Measurements from ENCODE around the gene SPINK2. TPM values are rescaled to one million over a fixed set of nuclear protein-coding genes. Genes with fewer than 3 reads are reported as not detected.

Gene SPINK2
- total RNA-seq, 8 experiments from 2014 or later: 0.81 to 3.4 TPM; not detected in 6

- Histone ChIP-seq H3K4me3 (no peak overlapping the region), H3K4me1 (replicated peaks in 1 of 2) (no peaks in the 10 kb centered on the region), H3K27ac (no peak overlapping the region)
- WGBS, 10 experiments: 17 to 100% (median 68%) methylated on average over 1 of the region's 1 CpG; no CpG with 5 or more reads in 4 of the 10 experiments
- ATAC-seq (replicated peaks in 6 of 8): no peak
- in situ Hi-C loops (cut with MboI; ENCODE audit: low pct_unique_long_range_greater_than_20kb in 2 of 9, low sequenced_read_pairs in 9 of 9, unreplicated experiment in 9 of 9): no loop called here
Observed at GRCh38 chr4:56828784-56829535, 7.5 kb upstream of the SPINK2 start.

GRCh38 chr4:56823933-56824600 lies 2.6 kb upstream of the SPINK2 start:
- Histone ChIP-seq H3K4me1 (replicated peaks in 1 of 2) (no peaks in the 10 kb centered on the region), H3K27ac (no peak overlapping the region), H3K4me3 (no peak overlapping the region)
- no peak for ATAC-seq (replicated peaks in 6 of 8)
- in situ Hi-C loops (cut with MboI; ENCODE audit: low pct_unique_long_range_greater_than_20kb in 2 of 9, low sequenced_read_pairs in 9 of 9, unreplicated experiment in 9 of 9): loop anchor here in 1 of 9 experiments (25.0 kb wide), 1 partner anchor 262 kb away; no protein-coding TSS in a partner anchor
- 20 to 100% (median 77%) methylated on average over 1 to 2 of the region's 2 CpGs; no CpG with 5 or more reads in 6 of the 10 experiments for WGBS, 10 experiments

- no peak for ATAC-seq (replicated peaks in 6 of 8)
- H3K27ac ChIP-seq: no peak overlapping the region
- H3K4me3 ChIP-seq: no peak overlapping the region
- in situ Hi-C loops (cut with MboI; ENCODE audit: low pct_unique_long_range_greater_than_20kb in 2 of 9, low sequenced_read_pairs in 9 of 9, unreplicated experiment in 9 of 9): loop anchor here in 1 of 9 experiments (25.0 kb wide), 1 partner anchor 256 kb away; no protein-coding TSS in a partner anchor
- H3K4me1 ChIP-seq (replicated peaks in 1 of 2): no peaks in the 10 kb centered on the region
- WGBS, 10 experiments: 0 to 88% (median 67%) methylated on average over 1 of the region's 1 CpG; no CpG with 5 or more reads in 5 of the 10 experiments
Observed at GRCh38 chr4:56818797-56819196, 2.7 kb downstream of the SPINK2 start.

GRCh38 chr4:56817840-56818491 lies 3.5 kb downstream of the SPINK2 start:
- ATAC-seq (replicated peaks in 6 of 8): no peak
- H3K4me3 ChIP-seq: no peak overlapping the region
- H3K27ac ChIP-seq: no peak overlapping the region
- in situ Hi-C loops (cut with MboI; ENCODE audit: low pct_unique_long_range_greater_than_20kb in 2 of 9, low sequenced_read_pairs in 9 of 9, unreplicated experiment in 9 of 9): loop anchor here in 1 of 9 experiments (25.0 kb wide), 1 partner anchor 256 kb away; no protein-coding TSS in a partner anchor
- no peaks in the 10 kb centered on the region for H3K4me1 ChIP-seq (replicated peaks in 1 of 2)
- WGBS, 10 experiments: 38 to 83% (median 61%) methylated on average over 1 to 4 of the region's 5 CpGs; no CpG with 5 or more reads in 1 of the 10 experiments

- in situ Hi-C loops (cut with MboI; ENCODE audit: low pct_unique_long_range_greater_than_20kb in 2 of 9, low sequenced_read_pairs in 9 of 9, unreplicated experiment in 9 of 9): loop anchor here in 1 of 9 experiments (25.0 kb wide), 1 partner anchor 244 kb away; no protein-coding TSS in a partner anchor
- 75 to 100% (median 100%) methylated on average over 1 of the region's 1 CpG; no CpG with 5 or more reads in 4 of the 10 experiments for WGBS, 10 experiments
- H3K27ac ChIP-seq: no peak overlapping the region
- no peak for ATAC-seq (replicated peaks in 6 of 8)
- no peak overlapping the region for H3K4me3 ChIP-seq
- no peaks in the 10 kb centered on the region for H3K4me1 ChIP-seq (replicated peaks in 1 of 2)
Observed at GRCh38 chr4:56806666-56807065, 14.8 kb downstream of the SPINK2 start.

- WGBS, 10 experiments: 20 to 100% (median 75%) methylated on average over 1 of the region's 1 CpG; no CpG with 5 or more reads in 5 of the 10 experiments
- H3K4me3 ChIP-seq: no peak overlapping the region
- no peaks in the 10 kb centered on the region for H3K4me1 ChIP-seq (replicated peaks in 1 of 2)
- no peak for ATAC-seq (replicated peaks in 6 of 8)
- in situ Hi-C loops (cut with MboI; ENCODE audit: low pct_unique_long_range_greater_than_20kb in 2 of 9, low sequenced_read_pairs in 9 of 9, unreplicated experiment in 9 of 9): loop anchor here in 1 of 9 experiments (25.0 kb wide), 1 partner anchor 242 kb away; no protein-coding TSS in a partner anchor
- H3K27ac ChIP-seq: no peak overlapping the region
Observed at GRCh38 chr4:56804551-56804950, 16.9 kb downstream of the SPINK2 start.

GRCh38 chr4:56803471-56803870 lies 18.0 kb downstream of the SPINK2 start:
- peak overlapping the region in 1 of 2 donors; percentile 2 for H3K27ac ChIP-seq
- H3K4me3 ChIP-seq: no peak overlapping the region
- no peaks in the 10 kb centered on the region for H3K4me1 ChIP-seq (replicated peaks in 1 of 2)
- ATAC-seq (replicated peaks in 6 of 8): peak in 5 of 8 experiments; percentile 35 to 59 (median 46)
- in situ Hi-C loops (cut with MboI; ENCODE audit: low pct_unique_long_range_greater_than_20kb in 2 of 9, low sequenced_read_pairs in 9 of 9, unreplicated experiment in 9 of 9): loop anchor here in 1 of 9 experiments (25.0 kb wide), 1 partner anchor 241 kb away; no protein-coding TSS in a partner anchor
- WGBS, 10 experiments: 0 to 64% (median 20%) methylated on average over 1 to 2 of the region's 2 CpGs; no CpG with 5 or more reads in 5 of the 10 experiments

- in situ Hi-C loops (cut with MboI; ENCODE audit: low pct_unique_long_range_greater_than_20kb in 2 of 9, low sequenced_read_pairs in 9 of 9, unreplicated experiment in 9 of 9): loop anchor here in 2 of 9 experiments (25.0 kb wide), 2 partner anchors 213 to 238 kb away; no protein-coding TSS in a partner anchor
- Histone ChIP-seq H3K4me3 (peak overlapping the region; percentile 33 to 50 (median 38)), H3K4me1 (replicated peaks in 1 of 2) (no peaks in the 10 kb centered on the region), H3K27ac (peak overlapping the region in 1 of 2 donors; percentile 61)
- peak; percentile 93 to 99 (median 96) for ATAC-seq (replicated peaks in 6 of 8)
- 4 to 54% (median 12%) methylated on average over 2 to 15 of the region's 19 CpGs for WGBS, 10 experiments
Observed at GRCh38 chr4:56799824-56800756, 21.4 kb downstream of the SPINK2 start.

- Histone ChIP-seq H3K27ac (no peak overlapping the region), H3K4me3 (peak overlapping the region in 3 of 5 donors; percentile 37 to 40 (median 38)), H3K4me1 (replicated peaks in 1 of 2) (no peaks in the 10 kb centered on the region)
- 22 to 100% (median 67%) methylated on average over 1 to 9 of the region's 11 CpGs; no CpG with 5 or more reads in 1 of the 10 experiments for WGBS, 10 experiments
- ATAC-seq (replicated peaks in 6 of 8): peak in 5 of 8 experiments; percentile 10 to 33 (median 26)
- in situ Hi-C loops (cut with MboI; ENCODE audit: low pct_unique_long_range_greater_than_20kb in 2 of 9, low sequenced_read_pairs in 9 of 9, unreplicated experiment in 9 of 9): loop anchor here in 1 of 9 experiments (25.0 kb wide), 1 partner anchor 212 kb away; no protein-coding TSS in a partner anchor
Observed at GRCh38 chr4:56799161-56799759, 22.2 kb downstream of the SPINK2 start.

- H3K4me1 ChIP-seq (replicated peaks in 1 of 2): no peaks in the 10 kb centered on the region
- H3K4me3 ChIP-seq: no peak overlapping the region
- in situ Hi-C loops (cut with MboI; ENCODE audit: low pct_unique_long_range_greater_than_20kb in 2 of 9, low sequenced_read_pairs in 9 of 9, unreplicated experiment in 9 of 9): loop anchor here in 1 of 9 experiments (25.0 kb wide), 1 partner anchor 209 kb away; no protein-coding TSS in a partner anchor
- ATAC-seq (replicated peaks in 6 of 8): no peak
- WGBS, 10 experiments: 38 to 100% (median 94%) methylated on average over 1 to 3 of the region's 3 CpGs; no CpG with 5 or more reads in 5 of the 10 experiments
- H3K27ac ChIP-seq: no peak overlapping the region
Observed at GRCh38 chr4:56796211-56796610, 25.3 kb downstream of the SPINK2 start.

- Histone ChIP-seq H3K4me1 (replicated peaks in 1 of 2) (no peaks in the 10 kb centered on the region), H3K27ac (no peak overlapping the region), H3K4me3 (no peak overlapping the region)
- in situ Hi-C loops (cut with MboI; ENCODE audit: low pct_unique_long_range_greater_than_20kb in 2 of 9, low sequenced_read_pairs in 9 of 9, unreplicated experiment in 9 of 9): loop anchor here in 1 of 9 experiments (25.0 kb wide), 1 partner anchor 204 kb away; no protein-coding TSS in a partner anchor
- 25 to 100% (median 60%) methylated on average over 1 to 4 of the region's 4 CpGs; no CpG with 5 or more reads in 1 of the 10 experiments for WGBS, 10 experiments
- no peak for ATAC-seq (replicated peaks in 6 of 8)
Observed at GRCh38 chr4:56791316-56791715, 30.2 kb downstream of the SPINK2 start.
